Measurements from ENCODE around the gene ABCA6.
"Not testable (repeated sequence)": the region's sequence is repeated elsewhere in the genome, so short reads cannot be mapped to it uniquely, and the experiment has no call there.

ABCA6 gene

DNA sequence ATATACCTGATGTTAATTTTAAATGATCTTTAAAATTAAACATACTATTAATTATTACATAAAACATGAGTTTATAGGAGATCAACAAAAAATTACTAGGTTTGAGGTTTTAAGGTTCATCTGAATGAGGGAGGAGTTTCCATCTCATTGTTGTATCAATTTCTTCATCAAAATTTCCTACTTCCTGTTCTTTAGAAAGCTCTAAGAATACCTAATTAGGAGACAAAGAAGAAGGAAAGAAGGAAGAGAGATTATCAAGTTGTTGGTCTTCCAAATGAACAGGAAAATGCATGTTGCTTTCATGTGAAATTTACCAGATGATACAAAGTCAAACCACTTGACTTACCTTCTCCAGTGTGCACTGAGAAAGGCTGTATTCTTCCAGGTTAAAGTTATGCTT, 62.8 kb downstream of the ABCA6 start:
- DNase-seq (ENCODE audit: low read depth in 1 of 2, low spot score in 1 of 2) = no peak

DNA sequence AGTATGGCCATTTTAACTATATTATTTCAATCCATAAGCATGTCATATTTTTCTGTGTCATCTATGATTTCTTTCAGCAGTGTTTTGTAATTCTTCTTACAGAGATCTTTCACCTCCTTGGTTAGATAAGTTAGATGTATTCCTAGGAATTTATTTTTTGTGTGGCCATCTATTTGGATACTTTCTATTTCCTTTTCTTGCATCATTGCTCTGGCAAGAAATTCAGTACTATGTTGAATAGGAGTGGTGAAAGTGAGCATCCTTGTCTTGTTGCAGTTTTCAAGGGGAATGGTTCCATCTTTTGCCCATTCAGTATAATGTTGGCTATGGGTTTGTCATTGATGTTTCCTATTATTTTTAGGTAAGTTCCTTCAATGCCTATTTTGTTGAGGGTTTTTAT, 65.9 kb downstream of the ABCA6 start:
- no peak for DNase-seq (ENCODE audit: low read depth in 1 of 2, low spot score in 1 of 2)

DNA sequence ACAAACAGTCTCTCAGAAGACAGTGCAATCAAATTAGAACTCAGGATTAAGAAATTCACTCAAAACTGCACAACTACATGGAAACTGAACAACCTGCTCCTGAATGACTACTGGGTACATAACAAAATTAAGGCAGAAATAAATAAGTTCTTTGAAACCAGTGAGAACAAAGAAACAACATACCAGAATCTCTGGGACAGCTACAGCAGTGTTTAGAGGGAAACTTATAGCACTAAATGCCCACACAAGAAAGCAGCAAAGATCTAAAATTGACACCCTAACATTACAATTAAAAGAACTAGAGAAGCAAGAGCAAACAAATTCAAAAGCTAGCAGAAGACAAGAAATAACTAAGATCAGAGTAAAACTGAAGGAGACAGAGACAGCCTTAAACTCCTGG, 68.3 kb downstream of the ABCA6 start:
- not testable (repeated sequence) for DNase-seq (ENCODE audit: low read depth in 1 of 2, low spot score in 1 of 2)

DNA sequence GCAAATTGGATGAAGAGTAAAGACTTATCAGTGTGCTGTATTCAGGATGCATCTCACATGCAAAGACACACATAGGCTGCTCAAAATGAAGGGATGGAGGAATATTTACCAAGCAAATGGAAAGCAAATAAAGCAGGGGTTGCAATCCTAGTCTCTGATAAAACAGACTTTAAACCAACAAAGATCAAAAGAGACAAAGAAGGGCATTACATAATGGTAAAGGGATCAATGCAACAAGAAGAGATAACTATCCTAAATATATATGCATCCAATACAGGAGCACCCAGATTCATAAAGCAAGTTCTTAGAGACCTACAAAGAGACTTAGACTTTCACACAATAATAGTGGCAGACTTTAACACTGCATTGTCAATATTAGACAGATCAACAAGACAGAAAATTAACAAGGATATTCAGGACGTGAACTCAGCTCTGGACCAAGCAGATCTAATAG, 68.9 kb downstream of the ABCA6 start:
- DNase-seq (ENCODE audit: low read depth in 1 of 2, low spot score in 1 of 2) = not testable (repeated sequence)

DNA sequence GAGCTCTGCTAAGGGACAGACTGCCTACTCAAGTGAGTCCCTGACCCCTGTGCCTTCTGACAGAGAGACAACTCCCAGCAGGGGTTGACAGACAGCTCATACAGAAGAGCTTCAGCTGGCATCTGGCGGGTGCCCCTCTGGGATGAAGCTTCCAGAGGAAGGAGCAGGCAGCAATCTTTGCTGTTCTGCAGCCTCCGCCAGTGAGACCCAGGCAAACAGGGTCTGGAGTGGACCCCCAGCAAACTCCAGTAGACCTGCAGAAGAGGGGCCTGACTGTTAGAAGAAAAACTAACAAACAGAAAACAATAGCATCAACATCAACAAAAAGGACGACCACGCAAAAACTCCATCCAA, 70.5 kb downstream of the ABCA6 start:
- not testable (repeated sequence) for DNase-seq (ENCODE audit: low read depth in 1 of 2, low spot score in 1 of 2)

DNA sequence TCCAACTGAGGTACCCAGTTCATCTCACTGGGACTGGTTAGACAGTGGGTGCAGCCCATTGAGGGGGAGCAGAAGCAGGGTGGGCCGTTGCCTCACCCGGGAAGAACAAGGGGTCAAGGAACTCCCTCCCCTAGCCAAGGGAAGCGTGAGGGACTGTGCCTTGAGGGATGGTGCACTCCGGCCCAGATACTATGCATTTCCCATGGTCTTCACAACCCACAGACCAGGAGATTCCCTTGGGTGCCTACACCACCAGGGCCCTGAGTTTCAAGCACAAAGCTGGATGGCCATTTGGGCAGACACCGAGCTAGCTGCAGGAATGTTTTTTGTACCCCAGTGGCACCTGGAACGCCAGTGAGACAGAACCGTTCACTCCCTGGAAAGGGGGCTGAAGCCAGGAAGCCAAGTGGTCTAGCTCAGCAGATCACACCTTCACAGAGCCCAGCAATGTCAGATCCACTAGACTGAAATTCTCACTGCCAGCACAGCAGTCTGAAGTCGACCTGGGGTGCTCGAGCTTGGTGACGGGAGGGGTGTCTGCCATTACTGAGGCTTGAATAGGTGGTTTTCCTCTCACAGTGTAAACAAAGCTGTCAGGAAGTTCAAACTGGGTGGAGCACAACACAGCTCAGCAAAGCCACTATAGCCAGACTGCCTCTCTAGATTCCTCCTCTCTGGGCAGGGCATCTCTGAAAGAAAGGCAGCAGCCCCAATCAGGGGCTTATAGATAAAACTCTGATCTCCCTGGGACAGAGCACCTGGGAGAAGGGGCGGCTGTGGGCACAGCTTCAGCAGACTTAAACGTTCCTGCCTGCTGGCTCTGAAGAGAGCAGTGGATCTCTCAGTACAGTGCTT, 71.1 kb downstream of the ABCA6 start:
- not testable (repeated sequence) for DNase-seq (ENCODE audit: low read depth in 1 of 2, low spot score in 1 of 2)

DNA sequence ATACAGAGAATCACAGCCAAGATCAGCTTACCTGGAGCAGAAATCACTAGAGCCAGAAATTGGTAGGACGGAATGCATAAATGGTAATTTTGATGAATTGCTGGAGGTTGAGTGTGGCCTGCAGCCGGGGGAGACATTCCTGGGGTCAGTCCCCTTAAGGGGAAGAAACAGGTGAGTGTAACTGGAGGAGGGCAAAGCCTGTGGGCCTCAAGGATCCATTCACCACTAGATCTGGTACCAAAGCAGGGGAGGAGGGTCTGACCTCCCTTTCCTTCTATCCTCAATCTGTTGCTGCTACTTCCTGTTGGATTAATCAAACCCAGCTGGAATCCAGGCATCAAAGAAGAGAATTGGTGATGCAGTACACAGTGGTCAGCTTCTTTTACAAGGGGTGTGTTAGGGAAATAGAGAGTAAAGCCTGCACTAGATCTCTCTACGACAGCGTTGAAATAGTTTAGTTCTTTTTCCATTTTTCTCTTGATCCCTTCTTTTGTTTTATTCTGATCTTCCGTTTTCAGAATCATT, 72.4 kb downstream of the ABCA6 start:
- DNase-seq (ENCODE audit: low read depth in 1 of 2, low spot score in 1 of 2) = no peak

DNA sequence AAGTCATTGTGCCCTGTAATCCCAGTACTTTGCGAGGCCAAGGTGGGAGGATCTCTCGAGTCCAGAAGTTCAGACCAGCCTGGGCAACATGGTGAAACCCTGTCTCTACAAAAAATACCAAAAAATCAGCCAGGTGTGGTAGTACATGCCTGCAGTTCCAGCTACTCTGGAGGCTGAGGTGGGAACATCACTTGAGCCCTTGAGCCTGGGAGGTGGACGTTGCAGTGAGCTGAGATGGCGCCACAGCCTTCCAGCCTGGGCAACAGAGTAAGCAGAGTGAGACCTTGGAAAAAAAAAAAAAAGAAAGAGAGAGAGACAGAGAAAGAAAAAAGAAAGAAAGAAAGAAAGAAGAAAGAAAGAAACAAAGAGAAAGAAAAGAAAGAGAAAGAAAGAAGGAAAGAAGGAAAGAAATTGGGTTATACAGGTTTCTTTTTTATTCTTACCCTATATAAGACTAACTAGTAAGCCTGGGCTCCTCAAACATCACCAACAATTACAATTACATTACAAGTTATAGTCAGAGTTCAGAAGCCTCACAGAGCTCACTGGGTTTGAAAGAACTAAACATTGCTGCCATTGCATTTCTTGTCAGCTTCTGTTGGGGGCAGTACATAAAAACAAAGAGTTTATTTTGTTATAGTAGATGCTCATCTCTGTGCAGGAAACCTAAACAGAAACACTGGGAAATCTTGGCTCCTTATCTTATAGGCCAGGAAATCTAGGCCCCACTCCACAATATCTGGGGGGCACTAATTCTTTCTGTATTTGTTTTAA, 74.2 kb downstream of the ABCA6 start:
- DNase-seq (ENCODE audit: low read depth in 1 of 2, low spot score in 1 of 2) = no peak

DNA sequence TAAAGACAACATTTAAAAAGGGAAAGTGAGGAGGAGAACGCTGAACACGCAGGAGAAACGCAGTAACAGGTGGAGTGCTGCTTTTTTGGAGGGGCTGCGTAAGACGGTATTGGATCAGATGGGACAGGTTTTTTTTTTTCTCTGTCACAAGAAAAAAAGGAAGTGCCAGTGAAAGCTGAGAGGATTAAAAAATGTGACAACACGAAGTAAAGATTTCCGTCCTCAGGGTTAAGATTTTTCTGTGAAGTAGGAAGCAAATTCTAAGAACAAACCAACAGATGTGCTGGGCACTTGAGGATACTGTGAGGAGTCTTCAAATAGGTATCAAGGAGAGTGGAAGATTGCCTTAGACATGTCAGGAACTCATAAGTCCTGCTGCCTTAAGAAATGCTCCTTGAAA, 75.2 kb downstream of the ABCA6 start:
- no peak for DNase-seq (ENCODE audit: low read depth in 1 of 2, low spot score in 1 of 2)

DNA sequence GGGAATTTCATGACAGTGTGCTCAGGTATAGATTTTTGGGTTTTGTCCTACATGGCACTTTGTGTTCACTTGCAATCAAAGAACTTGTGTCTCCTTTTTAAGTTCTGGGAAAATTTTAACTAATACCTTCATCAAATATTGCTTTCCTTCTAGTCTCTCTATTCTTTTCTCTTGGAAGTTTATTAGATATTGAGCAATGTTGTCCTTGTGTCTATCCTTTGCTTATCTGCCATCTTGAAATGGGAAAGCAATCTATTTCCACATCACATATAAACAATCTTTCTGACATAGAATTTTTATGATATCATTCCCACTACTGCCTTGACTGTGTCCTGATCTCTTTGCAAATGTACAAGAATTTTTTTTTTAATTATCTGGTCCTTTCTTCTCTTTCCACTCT, 76.6 kb downstream of the ABCA6 start:
- DNase-seq (ENCODE audit: low read depth in 1 of 2, low spot score in 1 of 2) = no peak

DNA sequence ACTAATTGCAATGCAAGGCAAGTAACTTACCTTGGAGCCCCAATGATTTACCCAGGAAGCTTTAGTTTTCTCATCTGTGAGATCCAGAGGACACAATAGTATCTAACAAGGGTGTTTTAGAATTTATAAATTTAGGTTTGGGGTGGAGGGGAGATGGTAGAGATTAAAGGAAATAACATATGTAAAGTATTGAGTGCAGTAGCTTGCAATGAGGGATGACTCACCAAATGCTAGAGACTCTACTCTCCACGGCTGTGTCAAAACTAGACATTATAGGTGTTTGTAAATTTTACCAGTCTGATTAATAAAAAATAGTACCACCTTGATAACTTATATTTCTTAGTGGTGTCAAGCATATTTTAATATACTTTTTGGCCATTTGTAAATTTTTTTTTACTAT, 77.2 kb downstream of the ABCA6 start:
- no peak for DNase-seq (ENCODE audit: low read depth in 1 of 2, low spot score in 1 of 2)

DNA sequence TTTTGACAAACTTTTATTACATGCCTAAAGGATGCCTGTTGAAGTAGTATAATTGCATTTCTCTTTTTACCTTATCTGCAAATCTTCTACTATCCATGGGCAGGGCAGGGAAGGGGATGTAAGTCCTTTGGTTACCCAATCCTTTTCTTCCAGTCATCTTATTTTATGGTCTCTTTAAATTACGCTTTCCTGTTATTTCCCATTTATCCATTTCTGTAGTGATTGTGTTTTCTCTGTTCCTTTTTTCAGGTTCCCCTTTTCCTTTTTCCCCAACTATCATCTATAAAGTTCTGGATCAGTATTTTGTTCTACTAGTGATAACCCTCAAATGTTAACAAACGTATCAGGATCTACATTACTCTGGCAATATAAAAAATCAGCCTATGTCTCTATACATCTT, 77.7 kb downstream of the ABCA6 start:
- DNase-seq (ENCODE audit: low read depth in 1 of 2, low spot score in 1 of 2) = no peak

DNA sequence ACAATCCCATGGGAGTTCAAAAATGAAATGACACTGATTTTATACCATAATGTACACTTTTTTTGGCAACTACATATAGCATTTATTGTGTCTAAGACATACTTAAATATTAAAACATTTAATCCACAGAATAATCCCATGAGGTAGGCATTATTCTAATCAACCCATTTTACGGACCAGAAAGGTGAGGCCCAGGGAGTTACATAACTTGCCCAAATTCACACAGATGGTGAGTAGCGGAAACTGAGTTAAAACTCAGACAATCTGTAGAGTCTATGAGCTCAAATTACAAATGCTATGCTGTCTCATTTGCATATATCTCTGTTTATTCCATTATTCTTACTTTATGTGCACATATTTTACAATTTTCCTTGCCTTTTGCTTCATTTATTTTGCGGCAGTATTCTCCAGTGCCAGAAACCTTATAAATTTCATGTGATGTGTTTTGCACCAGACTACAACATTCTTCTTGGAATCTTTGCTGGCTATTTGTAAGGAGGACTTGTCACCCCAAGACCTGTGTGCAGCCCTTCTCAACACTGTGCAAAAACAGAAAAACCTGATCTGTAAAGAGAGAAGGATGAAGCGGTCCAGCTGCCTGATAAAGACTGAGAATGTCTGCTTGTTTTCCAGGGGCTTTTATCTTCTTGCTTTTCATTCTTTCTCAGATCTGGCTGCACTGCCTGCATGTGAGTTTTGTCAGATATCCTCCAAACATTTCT, 78.7 kb downstream of the ABCA6 start:
- no peak for DNase-seq (ENCODE audit: low read depth in 1 of 2, low spot score in 1 of 2)

DNA sequence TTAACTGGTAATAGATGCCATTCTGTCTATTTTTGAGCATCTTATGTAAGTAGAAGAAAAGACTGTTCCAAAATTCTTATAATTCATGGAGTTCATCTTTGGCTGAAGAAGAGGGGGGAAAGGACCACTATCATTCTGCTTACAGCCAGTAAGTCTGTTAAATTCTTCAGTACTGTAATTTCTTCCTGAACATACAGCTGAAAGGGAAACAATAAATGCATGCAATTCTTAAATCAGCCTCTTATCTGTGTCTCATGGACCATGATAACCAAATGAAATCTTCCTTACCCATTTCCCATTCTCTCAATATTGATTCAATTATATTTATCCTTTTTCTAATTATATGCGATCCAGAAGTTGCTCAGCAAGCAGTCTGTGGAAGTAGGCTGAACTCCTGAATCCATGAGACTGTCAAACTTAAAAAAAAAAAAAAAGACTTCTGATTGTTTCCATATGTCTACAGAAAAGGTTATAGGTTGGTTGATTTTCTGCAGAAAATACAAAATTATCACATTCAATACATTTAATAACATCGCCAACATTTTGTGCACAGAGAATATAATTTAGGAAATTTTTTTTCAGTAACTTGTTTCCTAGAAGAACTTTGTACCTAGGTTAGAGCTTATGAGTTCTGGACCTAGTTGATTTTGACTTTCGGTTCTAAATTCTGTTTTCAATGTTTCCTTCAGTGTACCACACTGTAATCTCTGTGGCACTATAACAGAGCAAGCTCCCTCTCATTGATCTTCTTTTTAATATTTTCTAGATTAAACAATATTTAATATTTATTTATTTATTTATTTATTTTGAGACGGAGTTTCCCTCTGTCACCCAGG, 79.8 kb downstream of the ABCA6 start:
- DNase-seq (ENCODE audit: low read depth in 1 of 2, low spot score in 1 of 2) = no peak

DNA sequence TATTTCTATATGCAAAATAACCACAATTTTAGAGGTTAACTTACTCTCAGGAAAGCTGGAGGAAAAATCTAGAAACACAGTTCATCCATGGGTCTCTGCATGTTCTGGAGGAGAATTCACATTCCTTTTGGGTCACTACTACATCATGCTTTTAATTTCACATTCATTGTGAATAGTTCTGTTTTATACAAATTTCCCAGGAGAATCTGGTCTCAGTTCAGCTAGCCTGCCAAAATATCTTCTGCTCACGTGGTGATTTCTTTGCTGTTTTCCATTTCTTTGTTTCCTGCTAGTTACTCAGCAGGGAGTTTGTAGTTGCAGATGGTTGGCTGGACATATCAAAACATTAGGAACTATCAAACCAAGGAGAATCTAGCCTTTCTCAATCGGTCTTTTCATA, 80.9 kb downstream of the ABCA6 start, which contains the start of gene ABCA9:
ABCA9 (minus strand) TSS at position 106 of the 400 bp plus-strand sequence. CDS start 9,801 bp downstream, outside the sequence.
- no peak for DNase-seq (ENCODE audit: low read depth in 1 of 2, low spot score in 1 of 2)

DNA sequence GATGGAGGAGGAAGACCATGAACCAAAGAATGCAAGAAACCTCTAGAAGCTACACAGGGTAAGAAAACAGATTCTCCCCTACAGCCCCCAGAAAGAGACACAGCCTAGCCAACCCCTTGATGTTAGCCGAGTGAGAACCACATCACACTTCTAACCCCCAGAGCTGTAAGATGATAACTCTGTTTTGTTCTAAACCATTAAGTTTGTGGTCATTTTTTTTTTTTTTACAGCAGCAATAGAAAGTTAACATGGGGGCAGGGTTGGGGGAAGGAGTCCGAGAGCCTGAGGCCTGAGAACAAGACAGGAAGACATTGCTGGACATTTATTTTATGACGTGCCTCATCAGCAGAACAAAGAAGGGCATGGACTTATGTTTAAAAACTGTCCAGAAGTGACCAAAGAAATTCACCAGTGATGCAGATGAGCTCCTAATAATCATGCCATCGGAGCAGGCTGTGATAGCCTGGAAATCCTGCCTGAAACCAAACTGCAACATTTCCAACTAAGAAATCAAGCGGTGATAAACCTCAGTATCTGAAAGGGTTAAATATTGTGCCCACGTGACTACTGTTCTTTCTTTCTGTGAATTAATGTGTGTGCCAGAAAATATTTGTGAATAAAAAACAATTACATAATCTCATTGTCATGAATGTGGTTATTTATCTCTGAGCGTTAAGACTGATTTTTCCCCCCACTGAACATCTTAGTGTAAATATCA, 82.1 kb downstream of the ABCA6 start:
- no peak for DNase-seq (ENCODE audit: low read depth in 1 of 2, low spot score in 1 of 2)

DNA sequence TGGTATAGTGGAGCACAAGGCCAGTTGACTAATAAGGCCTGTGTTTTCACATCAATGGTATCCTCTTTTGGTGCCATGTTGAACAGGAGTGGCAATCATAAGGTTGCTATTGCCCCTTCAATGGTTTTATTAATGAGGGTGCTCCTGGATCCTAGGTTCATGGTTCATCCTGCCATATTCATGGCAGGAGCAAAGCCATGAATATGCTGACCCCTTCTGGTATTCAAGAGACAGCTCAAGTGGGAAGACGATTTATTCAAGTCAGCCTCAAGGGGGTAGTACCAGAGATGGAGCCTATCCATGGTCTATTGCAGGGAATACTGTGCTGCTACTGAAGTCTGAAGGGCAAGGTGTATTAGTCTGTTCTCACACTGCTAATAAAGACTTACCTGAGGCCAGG, 83.5 kb downstream of the ABCA6 start:
- DNase-seq (ENCODE audit: low read depth in 1 of 2, low spot score in 1 of 2) = no peak

DNA sequence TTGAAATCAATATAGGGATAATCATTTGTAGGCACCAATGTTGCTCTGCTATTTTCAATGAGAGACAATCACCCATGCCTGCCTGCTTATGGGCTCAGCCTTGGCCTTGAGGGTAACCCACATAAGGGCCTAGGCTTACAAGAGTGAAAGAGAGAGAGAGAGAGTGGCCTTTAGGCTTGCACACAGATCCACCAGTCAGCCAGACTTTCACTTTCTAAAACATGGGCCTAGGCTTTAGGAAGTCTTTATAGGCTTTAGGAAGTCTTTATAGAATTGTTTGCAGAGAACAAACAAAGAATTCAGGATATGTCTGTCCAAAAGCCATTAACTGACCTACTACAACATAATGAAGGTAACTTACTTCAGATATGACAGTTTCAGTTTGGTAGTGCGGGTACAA, 84.4 kb downstream of the ABCA6 start:
- no peak for DNase-seq (ENCODE audit: low read depth in 1 of 2, low spot score in 1 of 2)

DNA sequence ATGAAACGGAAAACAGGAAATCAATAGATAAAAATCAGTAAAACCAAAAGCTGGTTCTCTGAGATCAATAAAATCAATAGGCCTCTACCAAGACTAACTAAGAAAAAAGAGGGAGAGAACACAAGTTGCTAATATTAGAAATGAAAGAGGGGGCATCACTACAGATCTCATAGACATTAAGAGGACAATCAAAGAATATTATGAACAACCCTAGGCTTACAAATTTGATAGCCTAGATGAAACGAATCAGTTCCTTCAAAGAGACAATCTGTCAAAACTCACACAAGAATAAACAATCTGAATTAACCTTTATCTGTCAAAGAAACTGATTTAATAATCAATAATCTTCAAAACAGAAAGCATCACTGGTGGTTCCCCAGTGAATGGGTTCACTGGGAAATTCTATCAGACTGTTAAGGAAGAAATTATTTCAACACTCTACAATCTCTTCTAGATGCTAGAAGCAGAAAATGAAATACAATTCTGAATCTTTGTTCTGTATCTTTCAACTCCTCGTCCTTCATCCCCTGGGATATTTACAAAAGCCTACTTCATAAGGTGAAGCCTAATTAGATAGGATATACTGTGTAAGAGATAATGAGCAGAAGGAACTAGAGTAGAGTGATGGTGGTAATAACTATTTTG, 85.4 kb downstream of the ABCA6 start:
- DNase-seq (ENCODE audit: low read depth in 1 of 2, low spot score in 1 of 2) = no peak

Data from stimulated activated CD4-positive, alpha-beta T cell treated with anti-CD3 and anti-CD28 coated beads, Interleukin-15, amount 100 ng/mL, for 1 hour (primary cell).